Endodermal cell (in vitro differentiated cells): ENCODE data around the gene PSMD14. TPM values are rescaled to one million over a fixed set of nuclear protein-coding genes. Genes with fewer than 3 reads are reported as not detected.

Experiments used
- DNase-seq: peaks from one replicate; pipeline ENCODE4 v3.0.0-alpha.2; 2017
- H3K27ac ChIP-seq: 2 replicates; pipeline ENCODE4 v1.5.1; 2013; ENCODE audit warnings: mild to moderate bottlenecking, low read depth, low read length, moderate library complexity
- H3K27me3 ChIP-seq: 2 replicates; pipeline ENCODE4 v1.6.1; 2013; ENCODE audit warnings: mild to moderate bottlenecking, low read length, moderate library complexity; ENCODE audit not compliant: insufficient read depth, control insufficient read depth, poor library complexity, severe bottlenecking
- H3K36me3 ChIP-seq: 2 replicates; pipeline ENCODE4 v1.7.0; 2013; ENCODE audit warnings: mild to moderate bottlenecking, low read length, moderate library complexity; ENCODE audit not compliant: control insufficient read depth, insufficient read depth
- H3K4me1 ChIP-seq: one replicate; pipeline ENCODE4 v1.7.0; 2013; ENCODE audit warnings: low read length; ENCODE audit not compliant: control insufficient read depth, insufficient read depth
- H3K4me3 ChIP-seq: 2 replicates; pipeline ENCODE4 v1.5.1; 2013; ENCODE audit warnings: mild to moderate bottlenecking, low read length, moderate library complexity
- H3K9ac ChIP-seq: 2 replicates; pipeline ENCODE4 v1.6.1; 2013; ENCODE audit warnings: mild to moderate bottlenecking, low read length, moderate library complexity; ENCODE audit not compliant: poor library complexity, severe bottlenecking; ENCODE audit errors: extremely low read depth
- H3K9me3 ChIP-seq: 2 replicates; pipeline ENCODE4 v1.6.1; 2013; ENCODE audit warnings: mild to moderate bottlenecking, low read length, moderate library complexity; ENCODE audit not compliant: control insufficient read depth
- H3K27ac Mint-ChIP-seq: 2 replicates; pipeline ENCODE4 v1.8.0; 2020; ENCODE audit warnings: mixed read lengths
- H3K27me3 Mint-ChIP-seq: 2 replicates; pipeline ENCODE4 v1.8.0; 2021; ENCODE audit warnings: mild to moderate bottlenecking, mixed read lengths; ENCODE audit not compliant: insufficient read depth
- H3K36me3 Mint-ChIP-seq: 2 replicates; pipeline ENCODE4 v1.8.0; 2020; ENCODE audit warnings: low read depth, mixed read lengths
- H3K4me1 Mint-ChIP-seq: 2 replicates; pipeline ENCODE4 v1.8.0; 2020; ENCODE audit warnings: mixed read lengths
- H3K4me3 Mint-ChIP-seq: 2 replicates; pipeline ENCODE4 v1.8.0; 2020; ENCODE audit warnings: mild to moderate bottlenecking, moderate library complexity, mixed read lengths
- H3K9me3 Mint-ChIP-seq: 2 replicates; pipeline ENCODE4 v1.8.0; 2020; ENCODE audit warnings: mild to moderate bottlenecking, mixed read lengths
- WGBS, 2 experiments: methylation state at CpG; one replicate each; pipeline versions ENCODE4 v1.1.5 to v1.1.7; 2013; ENCODE audit warnings: missing lambda C conversion rate in 2 of 2, mixed read lengths in 1 of 2; ENCODE audit not compliant: insufficient coverage in 1 of 2, insufficient read length in 1 of 2; 5-methylcytosine and 5-hydroxymethylcytosine counted together
- total RNA-seq, 2 donors: library from RNA; stranded (reverse); fragmentation: NEBNext Ultra II Directional in 1 of 2; extraction: Animal tissue kit (Norgen Biotek cat#: 25700) in 1 of 2; gene quantifications; 2 replicates in 1 of 2; 3 replicates in 1 of 2; pipeline ENCODE4 v1.2.1, GENCODE V29; 2021
- TF ChIP-seq, protein P1 (sequence below): fragments of 200-600 bp; sonication (generic); conservative IDR thresholded peaks from 2 replicates; pipeline ENCODE4 v1.5.0; 2021; ENCODE audit warnings: antibody characterized with exemption, mild to moderate bottlenecking

PSMD14 gene
- total RNA-seq, 2 donors from 2014 or later: 78.3 to 86.2 TPM

DNA sequence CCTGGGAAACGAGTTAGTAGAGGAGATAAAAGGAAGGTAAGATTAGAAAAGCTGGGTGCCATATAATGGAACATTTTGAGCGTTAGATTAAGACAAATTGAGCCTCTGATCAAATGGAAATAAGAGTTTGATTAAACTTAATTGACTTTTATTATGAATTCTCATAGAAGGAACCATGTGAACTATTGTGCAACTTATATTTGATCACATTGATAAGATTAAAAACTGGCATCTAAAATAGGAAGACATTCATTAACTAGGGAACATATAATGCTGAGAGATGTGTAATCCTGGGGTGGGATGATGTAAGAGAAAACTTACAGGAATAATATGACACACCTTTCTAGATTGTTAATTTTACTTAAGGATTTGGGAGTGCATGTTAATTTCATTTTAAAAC lies 130.4 kb downstream of the PSMD14 start:
- no peaks in the 10 kb centered on the region for H3K36me3 ChIP-seq
- H3K4me3 Mint-ChIP-seq: no peak overlapping the region
- H3K27ac Mint-ChIP-seq: no peak overlapping the region
- no peaks in the 10 kb centered on the region for H3K27me3 ChIP-seq
- H3K9me3 ChIP-seq: no peaks in the 10 kb centered on the region
- WGBS, 2 experiments: 70 to 77% methylated on average over 2 of the region's 2 CpGs
- H3K9me3 Mint-ChIP-seq: no peaks in the 10 kb centered on the region
- no peak overlapping the region for H3K4me3 ChIP-seq
- TF ChIP-seq, protein P1, sequence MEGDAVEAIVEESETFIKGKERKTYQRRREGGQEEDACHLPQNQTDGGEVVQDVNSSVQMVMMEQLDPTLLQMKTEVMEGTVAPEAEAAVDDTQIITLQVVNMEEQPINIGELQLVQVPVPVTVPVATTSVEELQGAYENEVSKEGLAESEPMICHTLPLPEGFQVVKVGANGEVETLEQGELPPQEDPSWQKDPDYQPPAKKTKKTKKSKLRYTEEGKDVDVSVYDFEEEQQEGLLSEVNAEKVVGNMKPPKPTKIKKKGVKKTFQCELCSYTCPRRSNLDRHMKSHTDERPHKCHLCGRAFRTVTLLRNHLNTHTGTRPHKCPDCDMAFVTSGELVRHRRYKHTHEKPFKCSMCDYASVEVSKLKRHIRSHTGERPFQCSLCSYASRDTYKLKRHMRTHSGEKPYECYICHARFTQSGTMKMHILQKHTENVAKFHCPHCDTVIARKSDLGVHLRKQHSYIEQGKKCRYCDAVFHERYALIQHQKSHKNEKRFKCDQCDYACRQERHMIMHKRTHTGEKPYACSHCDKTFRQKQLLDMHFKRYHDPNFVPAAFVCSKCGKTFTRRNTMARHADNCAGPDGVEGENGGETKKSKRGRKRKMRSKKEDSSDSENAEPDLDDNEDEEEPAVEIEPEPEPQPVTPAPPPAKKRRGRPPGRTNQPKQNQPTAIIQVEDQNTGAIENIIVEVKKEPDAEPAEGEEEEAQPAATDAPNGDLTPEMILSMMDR: no peak
- H3K27ac ChIP-seq: no peak overlapping the region
- no peak overlapping the region for H3K9ac ChIP-seq
- peaks cover 8% of the 10 kb centered on the region for H3K27me3 Mint-ChIP-seq
- no peaks in the 10 kb centered on the region for H3K4me1 Mint-ChIP-seq
- no peak for DNase-seq
- H3K36me3 Mint-ChIP-seq: no peaks in the 10 kb centered on the region
- H3K4me1 ChIP-seq: no peaks in the 10 kb centered on the region

DNA sequence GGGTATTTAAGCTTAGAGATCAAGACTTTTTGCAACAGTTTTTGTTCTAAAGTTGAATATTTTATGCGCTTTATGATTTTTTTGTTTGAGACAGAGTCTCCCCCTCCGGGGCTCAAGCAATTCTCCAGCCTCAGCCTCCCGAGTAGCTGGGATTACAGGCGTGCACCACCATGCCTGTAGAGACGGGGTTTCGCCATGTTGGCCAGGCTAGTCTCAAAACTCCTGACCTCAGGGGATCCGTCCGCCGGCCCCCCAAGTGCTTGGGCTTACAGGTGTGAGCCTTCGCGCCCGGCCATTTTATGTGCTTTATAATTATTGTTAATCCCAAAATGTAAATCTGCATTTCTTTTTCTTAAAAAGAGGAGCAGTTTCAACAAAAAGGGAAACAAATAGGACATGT lies 136.9 kb downstream of the PSMD14 start:
- Histone ChIP-seq H3K9ac (no peak overlapping the region), H3K36me3 (no peaks in the 10 kb centered on the region), H3K9me3 (no peaks in the 10 kb centered on the region), H3K27ac (no peak overlapping the region), H3K27me3 (no peaks in the 10 kb centered on the region), H3K4me3 (no peak overlapping the region), H3K4me1 (no peaks in the 10 kb centered on the region)
- Mint-ChIP-seq H3K9me3 (no peaks in the 10 kb centered on the region), H3K27me3 (no peaks in the 10 kb centered on the region), H3K36me3 (no peaks in the 10 kb centered on the region), H3K4me3 (no peak overlapping the region), H3K4me1 (no peaks in the 10 kb centered on the region), H3K27ac (no peak overlapping the region)
- no peak for DNase-seq
- 93 to 94% methylated on average over 8 to 9 of the region's 12 CpGs for WGBS, 2 experiments
- TF ChIP-seq, protein P1: no peak

DNA sequence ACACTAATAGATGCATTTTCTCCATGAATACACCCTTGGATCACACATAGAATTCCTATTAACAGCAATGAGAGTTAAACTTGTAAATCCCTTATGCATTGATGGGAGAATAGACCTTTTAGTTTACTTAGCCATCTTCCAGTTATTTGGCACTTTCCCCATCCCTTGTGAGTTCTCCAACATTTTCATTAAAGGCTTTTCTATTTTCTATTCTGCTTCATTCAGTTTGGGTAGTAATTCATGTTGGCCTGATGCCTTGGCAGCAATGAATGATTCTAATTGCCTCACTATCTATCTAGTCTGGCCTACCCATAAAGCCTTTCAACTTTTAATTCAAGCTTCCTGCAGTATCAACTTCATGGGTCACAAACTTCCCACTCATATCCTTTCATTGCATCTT lies 140.2 kb downstream of the PSMD14 start:
- no peaks in the 10 kb centered on the region for H3K36me3 Mint-ChIP-seq
- H3K27me3 Mint-ChIP-seq: no peaks in the 10 kb centered on the region
- no peaks in the 10 kb centered on the region for H3K4me1 Mint-ChIP-seq
- no peak for DNase-seq
- H3K27me3 ChIP-seq: no peaks in the 10 kb centered on the region
- no peaks in the 10 kb centered on the region for H3K9me3 ChIP-seq
- H3K4me3 Mint-ChIP-seq: no peak overlapping the region
- no peak overlapping the region for H3K27ac ChIP-seq
- H3K27ac Mint-ChIP-seq: no peak overlapping the region
- H3K4me1 ChIP-seq: no peaks in the 10 kb centered on the region
- H3K9ac ChIP-seq: no peak overlapping the region
- no peaks in the 10 kb centered on the region for H3K36me3 ChIP-seq
- no peaks in the 10 kb centered on the region for H3K9me3 Mint-ChIP-seq
- no peak overlapping the region for H3K4me3 ChIP-seq
- TF ChIP-seq, protein P1: no peak

Other genes with a start within 250 kb of the PSMD14 start
- gene TANK, start 148.0 kb upstream of the PSMD14 start, total RNA-seq: 10 to 100 TPM; 22.4 to 33.2 TPM
- 1 to 10 TPM; 1.2 to 2.4 TPM for gene TBR1, start 107.9 kb downstream of the PSMD14 start, total RNA-seq